OCI-LY1 (cell line): Measurements from ENCODE around the gene STX17.

ENCODE experiments used
- EZH2 ChIP-seq: fragments of 200-600 bp; sonication (generic), shearing (Covaris generic); IDR thresholded peaks from 2 replicates; pipeline ENCODE4 v1.8.0; 2017; ENCODE audit warnings: borderline replicate concordance, mixed run types, mild to moderate bottlenecking, antibody characterized with exemption, low read length, moderate library complexity, mixed read lengths
- TF ChIP-seq, protein P1 (sequence below): fragments of 200-600 bp; sonication (generic), shearing (Covaris generic); IDR thresholded peaks from 2 replicates; pipeline ENCODE4 v1.5.1; 2017; ENCODE audit warnings: mild to moderate bottlenecking, antibody characterized with exemption, low read length, moderate library complexity, mixed read lengths

DNA sequence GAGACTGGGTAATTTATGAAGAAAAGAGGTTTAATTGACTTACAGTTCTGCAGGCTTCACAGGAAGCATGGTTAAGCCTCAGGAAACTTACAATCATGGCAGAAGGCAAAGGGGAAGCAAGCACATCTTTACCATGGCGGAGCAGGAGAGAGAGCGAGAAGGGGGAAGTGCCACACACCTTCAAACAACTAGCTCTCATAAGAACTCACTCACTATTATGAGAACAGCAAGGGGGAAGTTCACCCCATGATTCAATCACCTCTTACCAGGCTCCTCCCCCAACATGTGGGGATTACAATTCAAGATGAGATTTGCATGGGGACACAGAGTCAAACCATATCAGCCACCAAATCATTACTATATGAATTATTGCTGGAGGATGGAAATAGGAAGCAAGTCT is 30.3 kb upstream of the STX17 start:
- TF ChIP-seq, protein P1, sequence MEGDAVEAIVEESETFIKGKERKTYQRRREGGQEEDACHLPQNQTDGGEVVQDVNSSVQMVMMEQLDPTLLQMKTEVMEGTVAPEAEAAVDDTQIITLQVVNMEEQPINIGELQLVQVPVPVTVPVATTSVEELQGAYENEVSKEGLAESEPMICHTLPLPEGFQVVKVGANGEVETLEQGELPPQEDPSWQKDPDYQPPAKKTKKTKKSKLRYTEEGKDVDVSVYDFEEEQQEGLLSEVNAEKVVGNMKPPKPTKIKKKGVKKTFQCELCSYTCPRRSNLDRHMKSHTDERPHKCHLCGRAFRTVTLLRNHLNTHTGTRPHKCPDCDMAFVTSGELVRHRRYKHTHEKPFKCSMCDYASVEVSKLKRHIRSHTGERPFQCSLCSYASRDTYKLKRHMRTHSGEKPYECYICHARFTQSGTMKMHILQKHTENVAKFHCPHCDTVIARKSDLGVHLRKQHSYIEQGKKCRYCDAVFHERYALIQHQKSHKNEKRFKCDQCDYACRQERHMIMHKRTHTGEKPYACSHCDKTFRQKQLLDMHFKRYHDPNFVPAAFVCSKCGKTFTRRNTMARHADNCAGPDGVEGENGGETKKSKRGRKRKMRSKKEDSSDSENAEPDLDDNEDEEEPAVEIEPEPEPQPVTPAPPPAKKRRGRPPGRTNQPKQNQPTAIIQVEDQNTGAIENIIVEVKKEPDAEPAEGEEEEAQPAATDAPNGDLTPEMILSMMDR: no peak
- TF ChIP-seq EZH2: no peak
